B cell (primary cell): Measurements from ENCODE around the gene KIRREL3. TPM values are rescaled to one million over a fixed set of nuclear protein-coding genes. Genes with fewer than 3 reads are reported as not detected.

Source experiments
- ATAC-seq: fragments of 200-7000 bp; cut with Tn5 transposase; one replicate; pipeline ENCODE4 v1.10.0; 2021; ENCODE audit warnings: low read depth, mild to moderate bottlenecking, moderate number of reproducible peaks, moderate library complexity
- CTCF ChIA-PET: fragments of 350-600 bp; sonication (Branson Sonifier 250); formaldehyde crosslinking; loops from one replicate; lab custom pipeline; 2021; ENCODE audit warnings: antibody characterized with exemption, inconsistent platforms; lab: Charles Lee
- POLR2A ChIA-PET: fragments of 350-600 bp; sonication (Branson Sonifier 250); formaldehyde crosslinking; loops from one replicate; lab custom pipeline; 2021; ENCODE audit warnings: antibody characterized with exemption; lab: Charles Lee
- DNase-seq: peaks from one replicate; pipeline ENCODE4 v3.0.0; 2013
- H2AFZ ChIP-seq: 2 replicates; pipeline ENCODE4 v1.6.1; 2012; ENCODE audit warnings: mild to moderate bottlenecking, low read depth, low read length; ENCODE audit not compliant: insufficient read depth, poor library complexity, severe bottlenecking
- H3K27ac ChIP-seq, 2 donors: 1 replicate in 1 of 2; 2 replicates in 1 of 2; pipeline ENCODE4 v1.5.1; 2012 to 2013; ENCODE audit warnings: low read length in 2 of 2, mild to moderate bottlenecking in 2 of 2, moderate library complexity in 1 of 2
- H3K27me3 ChIP-seq, 4 experiments: fragments of 200-600 bp in 1 of 4; sonication (generic) in 1 of 4; replicated peaks in 1 of 4; 1 replicate in 2 of 4; 2 replicates in 2 of 4; pipeline versions ENCODE4 v1.6.1 to v1.7.0; 2013 to 2016; ENCODE audit warnings: low read length in 3 of 4, mild to moderate bottlenecking in 2 of 4, mixed read lengths in 1 of 4, moderate library complexity in 1 of 4; ENCODE audit not compliant: insufficient read depth in 4 of 4, control insufficient read depth in 3 of 4; ENCODE audit errors: control extremely low read depth in 1 of 4
- H3K36me3 ChIP-seq, 2 experiments: replicated peaks in 1 of 2; 1 replicate in 1 of 2; 2 replicates in 1 of 2; pipeline versions ENCODE4 v1.6.1 to v1.7.1; 2013; ENCODE audit warnings: low read length in 1 of 2; ENCODE audit not compliant: insufficient read depth in 2 of 2, control insufficient read depth in 1 of 2; ENCODE audit errors: control extremely low read depth in 1 of 2, extremely low read depth in 1 of 2
- H3K4me1 ChIP-seq, 2 donors: fragments of 200-600 bp in 1 of 2; sonication (generic) in 1 of 2; 1 replicate in 1 of 2; 2 replicates in 1 of 2; pipeline versions ENCODE4 v1.5.1 to v1.6.1; 2013 to 2017; ENCODE audit warnings: low read length in 2 of 2; ENCODE audit not compliant: control insufficient read depth in 2 of 2, insufficient read depth in 2 of 2
- H3K4me2 ChIP-seq: replicated peaks from 2 replicates; pipeline ENCODE3; 2012; ENCODE audit warnings: mild to moderate bottlenecking, low read depth, low read length; ENCODE audit not compliant: poor library complexity, severe bottlenecking
- H3K4me3 ChIP-seq, 5 experiments: fragments of 200-600 bp in 1 of 5; sonication (generic) in 1 of 5; 1 replicate in 3 of 5; 2 replicates in 2 of 5; pipeline versions ENCODE4 v1.5.1 to v1.7.0; 2011 to 2016; ENCODE audit warnings: low read length in 4 of 5, mild to moderate bottlenecking in 4 of 5, low read depth in 2 of 5, control low read depth in 1 of 5, moderate library complexity in 1 of 5; ENCODE audit not compliant: insufficient read depth in 1 of 5; ENCODE audit errors: control extremely low read depth in 1 of 5, extremely low read depth in 1 of 5
- H3K79me2 ChIP-seq: fragments of 200-600 bp; sonication (generic); one replicate; pipeline ENCODE4 v1.6.0; 2016; ENCODE audit warnings: low read length; ENCODE audit not compliant: control insufficient read depth, insufficient read depth
- H3K9ac ChIP-seq: fragments of 200-600 bp; sonication (generic); 2 replicates; pipeline ENCODE4 v1.6.1; 2017; ENCODE audit warnings: mild to moderate bottlenecking, low read length, moderate library complexity
- H3K9me3 ChIP-seq, 3 donors: one replicate each; pipeline versions ENCODE4 v1.6.1 to v1.7.1; 2013; ENCODE audit warnings: low read length in 2 of 3; ENCODE audit not compliant: control insufficient read depth in 2 of 3, insufficient read depth in 1 of 3; ENCODE audit errors: control extremely low read depth in 1 of 3
- H4K20me1 ChIP-seq: 2 replicates; pipeline ENCODE4 v1.6.0; 2012; ENCODE audit warnings: mild to moderate bottlenecking, low read length; ENCODE audit not compliant: insufficient read depth, control insufficient read depth, poor library complexity, severe bottlenecking
- H3K27ac Mint-ChIP-seq: one replicate; pipeline ENCODE4 v1.8.0; 2021; ENCODE audit warnings: mixed read lengths
- H3K27me3 Mint-ChIP-seq: one replicate; pipeline ENCODE4 v1.8.0; 2021; ENCODE audit warnings: mixed read lengths
- H3K4me1 Mint-ChIP-seq: one replicate; pipeline ENCODE4 v1.8.0; 2021; ENCODE audit warnings: mixed read lengths
- H3K4me3 Mint-ChIP-seq: one replicate; pipeline ENCODE4 v1.8.0; 2021; ENCODE audit warnings: mixed read lengths
- H3K9me3 Mint-ChIP-seq: one replicate; pipeline ENCODE4 v1.8.0; 2022; ENCODE audit warnings: mixed read lengths; ENCODE audit not compliant: insufficient read depth
- EZH2 ChIP-seq: IDR thresholded peaks from 2 replicates; pipeline ENCODE4 v1.6.1; 2012; ENCODE audit warnings: borderline replicate concordance, low read depth, mild to moderate bottlenecking, moderate library complexity, low read length; ENCODE audit not compliant: insufficient read depth, poor library complexity, severe bottlenecking
- WGBS: methylation state at CpG from one replicate; pipeline ENCODE4 v1.1.5; 2013; ENCODE audit warnings: missing lambda C conversion rate; ENCODE audit not compliant: insufficient coverage; 5-methylcytosine and 5-hydroxymethylcytosine counted together
- intact Hi-C: fragments of 100-400 bp; cut with micrococcal nuclease; formaldehyde crosslinking; loops from one replicate; pipeline ENCODE4 v1.10.0; 2022
- polyA plus RNA-seq: library from polyadenylated mRNA; depleted of rRNA; stranded (reverse); fragments of >200 nt; gene quantifications from 2 replicates; pipeline ENCODE4 v1.2.3, GENCODE V29; 2012
- total RNA-seq, 2 donors: library from RNA; stranded (reverse); fragments of 120-200 nt in 1 of 2; gene quantifications; 1 replicate in 1 of 2; 2 replicates in 1 of 2; pipeline versions ENCODE4 v1.2.3 to v1.2.4, GENCODE V29; 2013 to 2022
- TF ChIP-seq, protein P1 (sequence below): fragments of 200-600 bp; IDR thresholded peaks from one replicate; pipeline ENCODE4 v1.8.0; 2022; ENCODE audit warnings: antibody characterized with exemption, mild to moderate bottlenecking

Gene KIRREL3
- total and polyA plus RNA-seq, 2 donors (not counting 1 experiment from before 2014, with no cell fraction given), result not detected

DNA sequence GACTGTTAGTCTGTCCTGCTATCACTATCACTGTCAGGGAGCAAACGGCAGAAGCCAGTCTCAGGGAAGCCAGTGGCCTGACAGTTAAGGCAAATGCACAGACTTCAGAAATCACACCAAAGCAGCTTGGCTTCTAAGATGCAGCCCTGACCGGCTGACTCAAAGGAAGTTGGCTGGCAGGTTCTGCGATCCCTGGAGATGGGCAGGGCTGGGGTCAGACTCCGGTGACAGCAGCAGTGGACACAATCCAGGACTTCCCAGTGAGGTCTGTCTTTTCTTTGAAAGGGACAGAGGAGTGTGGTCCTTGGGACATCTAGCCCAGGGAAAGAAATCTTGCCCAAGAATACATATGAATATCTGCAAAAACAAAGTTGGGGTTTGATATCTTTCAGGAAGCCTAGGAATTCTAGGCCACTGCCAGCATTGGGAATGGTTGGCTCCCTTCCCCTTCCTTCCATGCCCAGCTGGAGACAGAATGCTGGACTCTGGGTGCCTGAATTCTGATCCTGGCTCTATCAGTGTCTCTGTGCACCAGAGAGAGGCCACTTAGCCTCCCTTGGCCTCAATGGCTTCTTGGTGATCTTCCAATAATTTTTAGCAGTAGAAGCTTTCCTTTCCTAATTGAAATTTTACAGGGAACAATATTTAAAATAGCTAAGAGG lies 108.9 kb downstream of the KIRREL3 start:
- H3K36me3 ChIP-seq, result no peaks in the 10 kb centered on the region
- 94% methylated on average over 4 of the region's 4 CpGs for WGBS
- H3K79me2 ChIP-seq, result no peaks in the 10 kb centered on the region
- ChIA-PET POLR2A (no interaction called here), CTCF (no interaction called here)
- no peak overlapping the region for H3K27ac ChIP-seq
- no peak overlapping the region for H3K4me2 ChIP-seq
- Mint-ChIP-seq H3K9me3 (peaks cover 3% of the 10 kb centered on the region), H3K27me3 (no peaks in the 10 kb centered on the region), H3K4me1 (no peaks in the 10 kb centered on the region), H3K27ac (no peak overlapping the region), H3K4me3 (no peak overlapping the region)
- H3K4me1 ChIP-seq, result no peaks in the 10 kb centered on the region
- no peak for TF ChIP-seq EZH2
- TF ChIP-seq, protein P1, sequence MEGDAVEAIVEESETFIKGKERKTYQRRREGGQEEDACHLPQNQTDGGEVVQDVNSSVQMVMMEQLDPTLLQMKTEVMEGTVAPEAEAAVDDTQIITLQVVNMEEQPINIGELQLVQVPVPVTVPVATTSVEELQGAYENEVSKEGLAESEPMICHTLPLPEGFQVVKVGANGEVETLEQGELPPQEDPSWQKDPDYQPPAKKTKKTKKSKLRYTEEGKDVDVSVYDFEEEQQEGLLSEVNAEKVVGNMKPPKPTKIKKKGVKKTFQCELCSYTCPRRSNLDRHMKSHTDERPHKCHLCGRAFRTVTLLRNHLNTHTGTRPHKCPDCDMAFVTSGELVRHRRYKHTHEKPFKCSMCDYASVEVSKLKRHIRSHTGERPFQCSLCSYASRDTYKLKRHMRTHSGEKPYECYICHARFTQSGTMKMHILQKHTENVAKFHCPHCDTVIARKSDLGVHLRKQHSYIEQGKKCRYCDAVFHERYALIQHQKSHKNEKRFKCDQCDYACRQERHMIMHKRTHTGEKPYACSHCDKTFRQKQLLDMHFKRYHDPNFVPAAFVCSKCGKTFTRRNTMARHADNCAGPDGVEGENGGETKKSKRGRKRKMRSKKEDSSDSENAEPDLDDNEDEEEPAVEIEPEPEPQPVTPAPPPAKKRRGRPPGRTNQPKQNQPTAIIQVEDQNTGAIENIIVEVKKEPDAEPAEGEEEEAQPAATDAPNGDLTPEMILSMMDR, result no peak
- no peaks in the 10 kb centered on the region for H4K20me1 ChIP-seq
- H3K9me3 ChIP-seq, result peaks cover 0 to 15% (median 0%) of the 10 kb centered on the region in 3 donors
- H2AFZ ChIP-seq, result no peak overlapping the region
- intact Hi-C loops, result no loop called here
- ATAC-seq (no peak), DNase-seq (no peak)
- no peak overlapping the region for H3K4me3 ChIP-seq
- H3K9ac ChIP-seq, result no peak overlapping the region
- H3K27me3 ChIP-seq, result no peaks in the 10 kb centered on the region

DNA sequence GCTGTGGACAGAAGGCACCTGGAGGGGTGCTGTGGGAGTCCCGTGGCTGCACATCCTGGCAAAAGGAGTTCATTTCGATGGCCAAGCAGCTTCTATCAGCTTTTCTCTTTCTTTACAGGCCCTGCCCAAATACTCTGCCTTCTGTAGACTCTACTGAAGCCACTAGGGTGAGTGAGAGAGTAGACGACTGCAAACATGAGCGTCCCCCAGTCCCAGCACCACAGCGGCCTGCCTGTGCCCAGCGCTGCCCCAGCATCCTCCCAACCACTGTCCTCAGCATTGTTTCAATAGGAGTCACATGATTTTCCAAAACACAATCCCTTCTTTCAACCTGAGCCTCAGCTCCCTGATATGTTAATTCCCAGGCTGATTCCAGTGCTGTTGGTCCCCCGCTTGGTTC lies 110.0 kb downstream of the KIRREL3 start:
- H3K9ac ChIP-seq, result no peak overlapping the region
- H3K27ac Mint-ChIP-seq, result no peak overlapping the region
- no peaks in the 10 kb centered on the region for H3K4me1 Mint-ChIP-seq
- ChIA-PET CTCF (no interaction called here), POLR2A (no interaction called here)
- H3K27ac ChIP-seq, result no peak overlapping the region
- H3K9me3 ChIP-seq, result peaks cover 0 to 8% (median 0%) of the 10 kb centered on the region in 3 donors
- H3K79me2 ChIP-seq, result no peaks in the 10 kb centered on the region
- no peaks in the 10 kb centered on the region for H3K27me3 Mint-ChIP-seq
- no peak overlapping the region for H3K4me3 Mint-ChIP-seq
- H2AFZ ChIP-seq, result no peak overlapping the region
- H3K9me3 Mint-ChIP-seq, result peaks cover 3% of the 10 kb centered on the region
- WGBS, result 96% methylated on average over 5 of the region's 7 CpGs
- no peaks in the 10 kb centered on the region for H3K36me3 ChIP-seq
- no peaks in the 10 kb centered on the region for H3K4me1 ChIP-seq
- H3K4me3 ChIP-seq, result no peak overlapping the region
- no peaks in the 10 kb centered on the region for H3K27me3 ChIP-seq
- TF ChIP-seq, protein P1, result no peak
- TF ChIP-seq EZH2, result no peak
- intact Hi-C loops, result no loop called here
- H3K4me2 ChIP-seq, result no peak overlapping the region
- ATAC-seq (no peak), DNase-seq (no peak)
- H4K20me1 ChIP-seq, result no peaks in the 10 kb centered on the region
